Hepatocyte (in vitro differentiated cells): ENCODE results near the gene IL4R.

Source experiments
- CTCF ChIP-seq: fragments of 200-600 bp; sonication (generic); IDR thresholded peaks from 2 replicates; pipeline ENCODE4 v1.5.1; 2016; ENCODE audit warnings: antibody characterized with exemption, mild to moderate bottlenecking; ENCODE audit not compliant: poor library complexity
- EZH2 ChIP-seq: fragments of 200-600 bp; sonication (generic); IDR thresholded peaks from 2 replicates; pipeline ENCODE4 v1.6.1; 2016; ENCODE audit warnings: antibody characterized with exemption, mild to moderate bottlenecking, borderline replicate concordance

- TF ChIP-seq CTCF (no peak), EZH2 (no peak)
These were observed 4.1 kb downstream of the IL4R start for GRCh38 chr16:27317738-27318391.
